GM19193 (cell line): Measurements from ENCODE around the gene PCNX1.

Experiments used
- POLR2A ChIP-seq: IDR thresholded peaks from 4 replicates; pipeline ENCODE4 v1.6.1; 2011; ENCODE audit not compliant: insufficient read depth, insufficient read length; ENCODE audit errors: extremely low read depth

PCNX1 gene

GRCh38 chr14:70942342-70942706 lies 35.1 kb downstream of the PCNX1 start:
- no peak for TF ChIP-seq POLR2A

GRCh38 chr14:70943838-70944237 lies 36.6 kb downstream of the PCNX1 start:
- no peak for TF ChIP-seq POLR2A

GRCh38 chr14:70947739-70948138 lies 40.5 kb downstream of the PCNX1 start:
- no peak for TF ChIP-seq POLR2A

DNA sequence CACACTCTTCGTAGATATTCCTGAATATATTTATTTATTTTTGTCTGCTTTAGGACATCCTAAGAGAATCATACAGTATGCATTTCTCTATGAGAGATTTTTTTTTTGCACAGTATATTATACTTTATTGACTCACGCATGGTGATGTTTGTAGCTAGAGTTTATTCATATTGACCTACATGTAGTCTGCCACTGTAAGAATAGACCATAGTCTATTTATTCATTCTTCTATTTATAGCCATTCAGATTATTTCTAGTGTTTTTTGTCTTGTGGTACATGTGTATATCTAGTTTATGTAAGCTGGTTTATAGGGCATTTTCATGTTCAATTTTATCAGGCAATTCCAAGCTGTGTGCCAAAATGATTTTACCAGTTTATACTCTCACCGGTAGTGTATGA lies 45.2 kb downstream of the PCNX1 start:
- TF ChIP-seq POLR2A: no peak

- TF ChIP-seq POLR2A: no peak
Measured at GRCh38 chr14:70954068-70954467, 46.8 kb downstream of the PCNX1 start.

- no peak for TF ChIP-seq POLR2A
Measured at GRCh38 chr14:70955543-70956480, 48.6 kb downstream of the PCNX1 start.

- no peak for TF ChIP-seq POLR2A
Measured at GRCh38 chr14:70956511-70956910, 49.3 kb downstream of the PCNX1 start.

- no peak for TF ChIP-seq POLR2A
Measured at GRCh38 chr14:70957710-70958109, 50.5 kb downstream of the PCNX1 start.

DNA sequence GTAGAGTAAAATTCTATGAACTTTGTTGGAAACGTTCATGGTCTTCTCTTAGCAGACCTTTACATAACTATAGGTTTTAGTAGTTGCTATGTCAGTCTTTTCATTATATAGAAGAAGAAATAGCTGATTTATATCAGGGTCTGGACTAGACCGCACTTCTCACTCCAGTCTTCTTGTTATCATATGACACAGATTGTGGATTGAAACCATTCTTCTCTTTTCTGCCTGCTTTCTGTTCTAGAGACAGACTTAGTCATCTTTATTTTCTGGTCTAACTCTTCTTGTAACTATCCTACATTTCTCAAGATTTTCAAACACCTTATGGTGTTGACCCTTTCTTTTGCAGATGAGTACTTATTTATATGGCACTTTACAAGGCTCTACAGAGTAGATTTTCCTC lies 55.7 kb downstream of the PCNX1 start:
- no peak for TF ChIP-seq POLR2A

DNA sequence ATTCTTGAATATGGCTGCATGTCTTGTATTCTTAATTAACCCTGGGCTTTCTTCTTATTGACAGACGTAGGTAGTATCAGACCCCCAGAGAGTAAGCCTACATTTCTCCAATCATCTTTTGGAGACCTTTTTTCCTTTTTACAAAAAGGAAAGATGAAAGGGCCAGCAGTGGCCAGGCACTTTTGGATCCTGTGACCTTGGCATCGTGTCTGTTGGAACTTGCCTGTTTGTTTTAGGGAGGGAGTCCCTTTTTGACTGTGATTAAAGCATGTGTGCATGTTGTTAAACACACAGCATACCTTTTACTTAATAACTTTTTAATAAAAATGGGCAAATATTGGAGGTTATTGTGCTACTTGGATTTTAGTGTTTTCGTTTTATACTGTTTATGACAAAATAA lies 57.2 kb downstream of the PCNX1 start:
- no peak for TF ChIP-seq POLR2A

- TF ChIP-seq POLR2A: no peak
Measured at GRCh38 chr14:70971560-70971959, 64.3 kb downstream of the PCNX1 start.

DNA sequence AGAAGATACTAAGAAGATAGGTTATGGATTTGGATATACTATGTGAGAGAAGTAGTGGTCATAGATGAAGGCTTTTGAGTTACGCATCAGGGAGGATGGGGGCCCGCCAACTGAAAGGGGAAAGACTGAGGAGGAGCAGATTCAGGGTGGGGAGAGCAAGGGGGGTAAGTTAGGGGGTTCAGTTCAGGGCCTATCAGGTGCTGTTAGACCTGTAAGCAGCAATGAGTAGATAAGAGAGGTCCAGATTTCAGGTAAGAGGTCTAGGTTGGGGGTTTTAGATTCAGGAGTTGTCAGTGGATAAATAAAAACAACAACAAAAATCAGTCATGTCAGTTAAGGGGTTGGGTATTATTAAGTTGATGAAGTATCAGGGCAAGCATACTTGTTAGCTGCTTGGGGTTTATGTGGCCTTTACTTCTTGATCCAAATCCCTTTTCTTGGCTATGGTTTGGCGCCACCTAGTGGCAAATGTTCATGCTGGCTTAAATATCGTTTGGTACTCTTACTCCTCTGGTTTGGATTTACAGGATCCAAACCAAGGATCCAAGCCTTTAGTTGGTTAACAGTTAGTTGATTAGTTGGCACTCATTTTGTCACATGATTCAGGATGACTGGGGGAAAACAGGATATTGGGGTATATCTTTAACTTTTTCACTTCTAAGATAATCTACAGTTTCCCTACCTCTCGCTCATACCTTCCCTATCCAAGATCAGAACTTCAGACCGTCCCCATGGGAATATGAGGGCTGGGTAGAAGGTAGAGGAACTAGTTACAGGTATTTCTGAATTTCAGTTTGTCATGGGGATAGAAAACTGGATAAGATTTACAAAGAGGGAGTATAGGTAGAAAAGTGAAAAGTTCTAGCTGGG lies 65.1 kb downstream of the PCNX1 start:
- TF ChIP-seq POLR2A: no peak

GRCh38 chr14:70976591-70976990 lies 69.3 kb downstream of the PCNX1 start:
- no peak for TF ChIP-seq POLR2A

DNA sequence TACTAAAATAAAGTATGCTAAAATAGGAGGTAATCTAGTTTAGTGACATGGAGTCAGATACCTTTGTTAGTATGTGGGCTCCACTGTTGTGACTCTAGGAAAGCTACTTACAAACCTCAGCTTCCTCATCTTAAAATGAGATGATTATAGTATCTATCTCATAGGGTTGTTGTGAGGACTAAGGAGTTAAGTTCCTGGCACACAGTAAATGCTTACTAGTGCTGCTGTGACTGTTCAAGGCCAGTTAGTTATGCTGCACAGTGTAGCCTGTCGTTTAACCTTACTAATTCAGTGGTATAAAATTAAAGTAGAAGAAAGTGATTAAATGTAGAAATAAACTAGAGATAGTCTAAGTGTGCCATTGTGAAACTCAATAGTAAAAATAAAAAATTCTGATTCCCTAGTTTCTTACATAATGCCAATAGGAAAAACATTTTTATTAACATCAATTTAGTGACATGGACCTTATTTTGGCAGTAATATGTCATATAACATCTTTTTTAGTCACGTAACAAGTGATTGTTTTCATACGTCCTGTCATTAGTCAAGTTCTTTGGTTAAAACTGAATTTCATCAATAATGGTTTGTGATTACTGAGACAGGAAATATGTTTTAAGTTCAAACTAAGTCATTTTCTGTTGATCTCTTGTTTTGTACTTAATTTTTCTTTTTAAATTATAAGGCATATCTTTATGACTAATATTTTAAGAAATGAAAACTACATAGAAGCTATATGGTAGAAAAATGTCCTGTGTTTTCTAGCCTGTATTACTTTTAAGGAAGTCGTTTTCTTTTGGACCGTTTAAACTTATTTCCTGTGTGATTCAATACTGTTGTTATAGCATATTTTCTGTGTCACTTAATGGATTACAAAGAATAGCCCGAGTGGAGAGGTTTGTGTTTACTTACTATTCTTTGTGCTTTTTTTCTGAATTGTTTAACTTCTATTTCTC lies 74.0 kb downstream of the PCNX1 start:
- TF ChIP-seq POLR2A: no peak

DNA sequence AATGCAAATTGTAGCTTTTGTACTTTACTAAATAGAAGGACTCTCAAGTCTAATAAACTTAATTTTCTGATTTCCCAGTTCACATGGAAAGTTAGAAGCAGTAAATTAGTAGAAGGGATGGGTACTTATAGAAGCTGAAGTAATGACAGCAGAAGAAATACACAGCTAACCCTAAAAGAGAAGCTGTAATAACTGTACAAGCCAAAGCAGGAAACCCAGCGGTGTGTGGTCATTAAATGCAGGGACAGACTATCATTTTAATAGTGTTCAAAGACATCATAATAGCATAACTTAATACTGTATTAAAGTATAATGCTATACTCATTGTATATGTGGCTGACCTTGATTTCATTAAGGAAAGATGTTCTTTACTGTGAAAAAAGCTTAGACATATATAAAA lies 74.9 kb downstream of the PCNX1 start:
- no peak for TF ChIP-seq POLR2A

DNA sequence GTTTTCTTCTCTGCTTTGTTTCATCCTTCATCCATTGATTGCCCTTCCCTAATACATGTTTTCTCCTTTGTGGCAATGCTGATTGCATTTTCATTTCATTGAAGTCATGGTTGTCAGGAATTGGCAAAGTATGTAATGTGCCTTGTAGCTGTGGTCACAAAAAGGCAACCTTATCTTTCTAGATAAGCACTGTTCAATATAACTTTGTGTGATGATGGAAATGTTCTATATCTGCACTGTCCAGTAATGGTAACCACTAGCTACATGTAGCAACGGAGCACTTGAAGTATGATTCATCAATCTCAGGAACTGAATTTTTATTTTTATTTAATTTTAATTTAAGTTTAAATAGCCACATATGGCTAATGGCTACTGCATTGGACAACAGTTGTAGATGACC lies 79.8 kb downstream of the PCNX1 start:
- no peak for TF ChIP-seq POLR2A

- no peak for TF ChIP-seq POLR2A
Measured at GRCh38 chr14:70988452-70988851, 81.2 kb downstream of the PCNX1 start.
